NCI-H2081 (cell line): Measurements from ENCODE around the gene TNFRSF1B.

Experiments used
- DNase-seq, 2 experiments: peaks; one replicate each; lab custom pipeline; 2025; lab: John Stamatoyannopoulos, UW

TNFRSF1B gene

GRCh38 chr1:12158357-12159092, 8.3 kb upstream of the TNFRSF1B start:
- DNase-seq = no peak

DNA sequence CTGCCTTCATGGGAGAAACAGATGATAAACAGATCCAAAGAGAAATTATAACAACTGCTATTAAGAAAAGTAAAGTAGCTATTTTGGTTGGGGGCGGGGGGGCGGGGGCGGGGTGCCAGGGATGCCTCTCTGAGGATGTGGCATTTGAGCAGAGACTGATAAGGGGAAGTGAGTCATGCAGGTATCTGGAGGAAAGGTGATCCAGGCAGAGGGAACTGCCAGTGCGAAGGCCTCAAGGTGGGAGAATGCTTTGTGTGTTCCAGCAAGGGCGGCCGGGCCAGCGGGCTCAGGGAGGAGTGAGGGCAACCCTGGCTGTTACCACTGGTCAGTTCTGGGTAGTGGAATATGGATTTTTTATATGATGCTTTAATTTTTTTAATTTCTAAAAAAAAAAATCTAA, 7.0 kb upstream of the TNFRSF1B start:
- DNase-seq = no peak

DNA sequence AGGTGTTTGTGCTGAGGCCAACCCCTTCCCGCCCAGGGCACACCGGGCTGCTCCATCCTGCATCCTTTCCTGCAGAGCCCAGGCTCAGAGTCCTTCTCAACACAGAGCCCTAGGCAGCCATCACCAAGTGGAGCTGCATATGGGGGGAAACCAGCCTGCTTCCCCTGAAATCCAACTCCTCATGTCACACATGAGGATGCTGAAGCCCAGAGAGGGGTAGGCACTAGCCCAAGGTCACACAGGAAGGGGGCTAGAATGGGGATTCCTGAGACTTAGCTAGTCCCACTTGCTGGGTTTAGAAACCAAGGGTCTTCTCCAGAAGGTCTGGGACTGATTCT, 5.5 kb upstream of the TNFRSF1B start:
- DNase-seq = no peak

DNA sequence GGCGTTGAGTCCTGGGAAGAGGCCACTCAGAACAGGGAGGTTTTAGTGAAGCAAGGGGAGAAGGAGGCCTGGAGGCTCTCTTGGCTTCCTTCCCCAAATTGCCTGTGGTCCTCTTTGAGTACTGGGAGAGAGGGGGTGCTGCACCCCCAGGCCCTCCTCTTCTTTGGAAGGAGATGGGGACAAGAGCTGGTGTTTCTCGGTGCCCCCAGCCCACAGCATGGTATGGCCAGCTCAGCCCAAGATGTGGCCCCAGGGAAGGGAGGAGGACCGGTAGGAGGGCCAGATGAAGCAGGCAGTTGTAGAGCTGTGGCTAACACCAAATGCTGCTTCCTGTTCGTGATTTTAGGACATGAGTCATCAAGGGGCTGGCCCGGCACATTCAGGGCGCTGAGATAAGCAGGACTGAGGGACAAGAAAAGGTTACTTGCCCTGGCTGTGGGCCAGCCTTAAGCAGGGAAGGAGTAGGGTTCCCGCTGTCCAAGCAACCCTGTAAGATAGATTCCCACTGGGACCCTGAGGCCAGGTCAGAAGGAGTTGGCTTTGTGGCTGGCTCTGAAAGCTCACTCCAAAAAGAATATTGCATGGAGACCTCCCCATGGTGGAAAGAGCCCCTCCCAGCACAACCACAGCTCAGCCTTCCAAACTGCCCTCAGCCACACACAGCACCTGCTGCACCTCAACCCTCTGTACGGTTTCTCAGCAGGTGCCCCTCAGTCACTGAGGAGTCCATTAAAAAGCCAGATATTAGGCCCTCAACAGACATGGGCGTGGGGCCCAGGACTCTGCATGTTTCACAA, 4.9 kb upstream of the TNFRSF1B start:
- DNase-seq = no peak

DNA sequence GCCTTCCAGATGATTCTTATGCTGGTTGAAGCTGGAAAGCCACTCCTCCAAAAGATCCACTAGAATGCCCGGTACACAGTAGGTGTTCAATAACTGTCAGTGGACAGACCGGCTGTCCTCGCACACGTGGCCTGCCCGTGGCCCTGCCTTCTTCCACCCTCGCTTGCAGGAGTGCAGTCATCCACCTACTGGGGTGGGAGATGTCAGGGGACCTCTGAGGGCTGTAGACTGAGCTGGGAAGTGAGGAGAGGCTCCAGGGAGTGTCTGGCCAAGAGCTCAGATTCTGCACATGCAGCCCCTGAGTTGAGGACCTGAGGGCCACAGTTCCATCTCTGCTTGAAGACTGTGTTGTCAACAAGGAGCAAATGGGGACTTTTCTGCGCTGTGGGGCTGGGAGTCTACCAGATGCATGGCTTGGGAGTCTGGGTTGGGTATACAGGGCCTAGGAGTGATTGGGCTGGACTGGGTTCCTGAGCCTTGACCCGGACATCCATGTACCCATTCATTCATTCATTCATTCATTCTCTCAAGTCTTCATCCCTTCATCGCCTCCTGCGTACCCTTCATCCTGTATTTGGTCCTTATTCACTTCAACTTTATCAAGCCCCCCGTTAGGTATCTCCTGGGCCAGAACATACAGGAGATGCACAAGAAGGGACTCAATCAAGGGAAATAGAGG, 4.2 kb upstream of the TNFRSF1B start:
- no peak for DNase-seq

DNA sequence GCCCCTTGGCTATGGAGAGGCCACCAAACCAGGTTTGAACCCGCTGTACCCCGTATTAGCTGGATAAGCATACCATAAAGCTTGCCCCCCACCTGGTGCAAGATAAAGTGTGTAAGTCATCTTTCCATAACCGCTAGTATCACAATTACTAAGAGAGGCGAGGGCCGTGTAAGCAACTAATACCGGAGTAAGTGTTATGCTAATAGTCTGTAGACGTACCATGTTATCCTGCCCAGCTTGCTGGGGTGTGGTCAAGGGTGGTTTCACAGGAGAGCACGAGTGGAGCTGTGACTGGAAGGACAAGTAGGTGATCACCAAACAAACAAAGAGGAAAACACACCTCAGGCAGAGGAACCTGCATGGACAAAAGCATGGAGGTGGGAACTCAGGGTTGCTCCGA, 3.6 kb upstream of the TNFRSF1B start:
- DNase-seq = no peak

- no peak for DNase-seq
Observed at GRCh38 chr1:12164210-12164609, 2.6 kb upstream of the TNFRSF1B start.

- no peak for DNase-seq
Observed at GRCh38 chr1:12165342-12165741, 1.4 kb upstream of the TNFRSF1B start.

GRCh38 chr1:12167493-12168429, 970 bp downstream of the TNFRSF1B start:
- DNase-seq = no peak

- no peak for DNase-seq
Observed at GRCh38 chr1:12168451-12169160, 1.8 kb downstream of the TNFRSF1B start.

DNA sequence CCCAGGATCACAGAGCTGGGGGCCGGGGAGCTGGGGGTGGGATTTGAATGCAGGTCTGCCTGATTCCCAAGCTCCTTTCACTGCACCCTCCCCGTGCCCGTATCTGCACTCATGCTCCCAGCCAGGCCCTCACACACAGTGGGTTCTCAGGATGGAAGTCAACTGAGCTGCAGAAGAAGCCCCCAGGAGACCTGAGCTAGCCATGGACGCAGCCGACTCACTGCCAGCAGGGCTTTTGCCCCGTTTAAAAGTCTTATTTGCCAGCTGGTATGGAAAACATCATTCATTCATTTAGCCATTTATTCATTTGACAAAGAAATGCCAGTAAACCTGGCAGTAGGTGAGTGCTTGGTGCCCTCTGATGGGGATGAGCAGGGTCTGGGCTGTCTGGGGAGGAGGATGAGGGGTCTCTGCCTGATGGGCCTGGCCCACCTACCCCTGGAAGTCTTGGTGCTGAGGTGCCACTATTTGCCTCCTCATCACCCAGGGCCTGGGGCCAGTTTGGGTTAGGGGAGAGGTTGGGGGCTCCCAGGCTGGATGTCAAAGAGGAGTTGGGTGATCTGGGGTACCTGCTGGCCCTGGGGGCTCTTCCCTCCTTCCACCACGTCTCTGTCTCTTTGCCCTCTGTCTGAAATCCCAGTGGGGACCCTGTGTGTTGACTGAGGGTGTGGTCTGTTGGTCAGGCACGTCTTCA, 2.8 kb downstream of the TNFRSF1B start:
- DNase-seq = no peak

- no peak for DNase-seq
Observed at GRCh38 chr1:12170263-12170671, 3.5 kb downstream of the TNFRSF1B start.

- DNase-seq = no peak
Observed at GRCh38 chr1:12171206-12172041, 4.6 kb downstream of the TNFRSF1B start.

- DNase-seq = no peak
Observed at GRCh38 chr1:12172042-12172851, 5.5 kb downstream of the TNFRSF1B start.

DNA sequence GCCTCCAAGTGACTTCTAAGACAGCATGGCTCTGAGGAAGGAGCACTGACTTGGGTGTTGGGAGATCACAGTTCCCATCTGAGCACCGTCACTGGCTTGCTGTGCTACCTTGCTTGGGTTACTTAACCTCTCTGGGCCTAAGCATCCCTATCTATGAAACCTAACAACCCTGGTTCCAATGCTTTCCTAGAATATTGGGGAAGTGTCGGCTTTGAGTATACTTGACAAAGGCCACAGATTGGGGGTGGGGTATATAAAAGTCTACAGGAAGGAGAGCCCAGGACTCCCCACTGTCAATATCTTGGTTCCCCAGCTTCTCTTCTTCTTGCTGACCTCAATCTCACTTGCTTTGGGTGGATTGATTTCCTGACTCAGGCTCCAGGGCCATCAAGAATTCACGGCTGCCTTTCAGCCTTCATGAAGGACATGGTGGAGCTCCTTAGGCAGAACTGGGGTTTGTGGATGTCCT, 6.3 kb downstream of the TNFRSF1B start:
- DNase-seq = no peak

DNA sequence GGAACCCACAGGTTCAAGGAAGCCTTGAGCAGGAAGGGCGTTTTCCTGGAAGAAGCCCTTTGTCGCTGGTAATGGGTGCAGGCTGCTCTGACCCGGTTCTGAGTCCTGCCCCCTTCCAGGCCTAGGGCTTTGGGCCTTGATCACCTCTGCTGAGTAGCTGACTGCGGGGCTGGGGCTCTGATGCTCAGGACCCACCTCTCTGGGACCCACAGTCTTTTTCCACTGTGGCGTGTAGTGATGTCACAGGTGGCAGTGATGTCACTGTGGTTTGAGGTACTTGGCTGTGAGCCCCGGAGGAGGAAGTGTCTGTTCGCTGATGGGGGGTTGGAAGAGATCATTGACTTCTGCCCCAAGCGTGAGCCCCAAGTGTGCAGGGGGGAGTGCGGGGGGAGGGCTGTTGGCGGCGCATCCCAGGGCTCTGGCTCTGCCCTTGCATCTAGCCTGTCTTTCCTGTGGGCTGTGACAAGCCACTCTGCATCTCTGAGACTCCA, 6.9 kb downstream of the TNFRSF1B start:
- DNase-seq = no peak

DNA sequence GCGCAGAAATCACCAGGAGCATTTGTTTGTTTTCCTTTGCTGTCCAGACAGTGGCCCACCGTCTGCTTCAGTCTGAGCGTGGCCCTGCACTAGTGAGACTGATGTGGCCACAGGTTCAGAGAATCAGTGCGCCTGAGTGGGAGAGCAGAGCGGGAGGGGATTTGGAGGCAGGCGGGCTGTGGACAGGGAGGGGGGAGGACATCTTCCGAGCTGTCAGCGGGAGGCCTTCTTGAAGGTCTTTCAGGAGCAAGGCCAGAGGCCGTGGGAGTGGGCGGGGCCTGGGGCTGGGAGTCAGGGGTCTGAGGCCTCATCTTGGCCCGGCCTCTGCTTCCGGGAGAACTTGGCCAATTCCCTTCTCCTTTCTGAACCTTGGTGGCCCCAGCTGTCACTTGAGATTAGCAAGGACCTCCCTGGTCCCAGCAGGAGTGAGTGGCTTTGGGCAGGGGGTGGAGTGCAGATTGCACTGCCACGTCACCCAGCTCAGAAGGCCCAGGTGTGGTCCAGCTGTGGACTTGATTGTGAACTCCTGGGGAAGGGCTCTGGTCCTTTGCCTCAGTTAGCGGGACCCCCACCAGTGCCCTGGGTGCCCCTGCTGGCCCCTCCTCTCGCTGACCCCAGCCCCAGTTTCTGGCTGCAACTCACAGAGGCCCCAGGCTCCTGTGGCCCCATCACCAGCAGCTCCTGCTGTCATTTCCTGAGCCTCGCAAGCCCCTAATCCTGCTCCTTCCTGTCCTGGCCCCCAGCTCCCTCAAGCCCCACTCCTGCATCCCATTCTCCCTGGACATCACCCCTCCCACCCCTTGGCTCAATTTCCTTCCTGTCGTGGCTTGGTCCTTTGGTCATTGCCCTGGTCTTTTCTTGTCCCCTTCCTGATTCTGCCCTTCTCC, 8.4 kb downstream of the TNFRSF1B start:
- no peak for DNase-seq
